HFFc6 (cell line): ENCODE data around the gene EFHC1. TPM values are rescaled to one million over a fixed set of nuclear protein-coding genes. Genes with fewer than 3 reads are reported as not detected.
A peak's percentile ranks its signal among the peaks of the same experiment; 100 is the strongest.

ENCODE experiments used
- DNase-seq: peaks from one replicate; pipeline ENCODE4 v3.0.0-alpha.2; 2018
- H3K27ac Mint-ChIP-seq: 2 replicates; pipeline ENCODE4 v1.8.0; 2020; ENCODE audit warnings: mild to moderate bottlenecking, mixed read lengths
- H3K27me3 Mint-ChIP-seq: 2 replicates; pipeline ENCODE4 v1.8.0; 2021; ENCODE audit warnings: mild to moderate bottlenecking, moderate library complexity, mixed read lengths; ENCODE audit not compliant: insufficient read depth
- H3K36me3 Mint-ChIP-seq: 2 replicates; pipeline ENCODE4 v1.8.0; 2021; ENCODE audit warnings: low read depth, mixed read lengths
- H3K4me1 Mint-ChIP-seq: 2 replicates; pipeline ENCODE4 v1.8.0; 2020; ENCODE audit warnings: low read depth, mixed read lengths
- H3K4me3 Mint-ChIP-seq: 2 replicates; pipeline ENCODE4 v1.8.0; 2020; ENCODE audit warnings: mild to moderate bottlenecking, moderate library complexity, mixed read lengths
- H3K9me3 Mint-ChIP-seq: 2 replicates; pipeline ENCODE4 v1.8.0; 2020; ENCODE audit warnings: mild to moderate bottlenecking, mixed read lengths
- total RNA-seq, 6 experiments: library from RNA; stranded (reverse); fragmentation: NEBNext Ultra II Directional; extraction: Animal tissue kit (Norgen Biotek cat#: 25700); gene quantifications; 2 replicates in 1 of 6; 3 replicates in 5 of 6; pipeline ENCODE4 v1.2.3, GENCODE V29; 2021
- TF ChIP-seq, protein P1 (sequence below): fragments of 200-600 bp; sonication (generic); IDR thresholded peaks from 2 replicates; pipeline ENCODE4 v1.5.0; 2021; ENCODE audit warnings: antibody characterized with exemption, mild to moderate bottlenecking

The EFHC1 gene
- total RNA-seq, 6 experiments from 2014 or later = 10.0 to 17.3 (median 13.8) TPM

DNA sequence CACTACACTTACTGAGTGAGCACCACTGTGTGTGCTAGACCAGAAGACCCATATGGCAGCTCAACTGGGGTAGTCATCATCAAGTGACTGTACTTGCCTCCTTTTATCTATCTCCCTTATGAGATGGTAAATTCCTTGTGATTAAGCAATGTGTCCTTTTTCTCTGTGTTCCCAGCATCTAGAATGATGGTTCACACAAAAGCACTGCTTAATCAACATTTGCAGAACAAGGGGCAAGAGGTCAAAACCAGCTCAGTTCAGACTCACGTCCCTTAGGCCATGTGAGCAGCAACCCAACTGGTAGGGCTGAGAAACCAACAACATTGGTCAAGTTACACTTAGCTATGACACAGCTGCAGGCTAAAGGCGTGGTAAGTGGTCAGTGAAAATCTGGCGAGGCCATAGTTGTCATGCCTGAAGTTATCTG lies 146.7 kb downstream of the EFHC1 start:
- H3K27ac Mint-ChIP-seq = peak overlapping the region; percentile 98
- TF ChIP-seq, protein P1, sequence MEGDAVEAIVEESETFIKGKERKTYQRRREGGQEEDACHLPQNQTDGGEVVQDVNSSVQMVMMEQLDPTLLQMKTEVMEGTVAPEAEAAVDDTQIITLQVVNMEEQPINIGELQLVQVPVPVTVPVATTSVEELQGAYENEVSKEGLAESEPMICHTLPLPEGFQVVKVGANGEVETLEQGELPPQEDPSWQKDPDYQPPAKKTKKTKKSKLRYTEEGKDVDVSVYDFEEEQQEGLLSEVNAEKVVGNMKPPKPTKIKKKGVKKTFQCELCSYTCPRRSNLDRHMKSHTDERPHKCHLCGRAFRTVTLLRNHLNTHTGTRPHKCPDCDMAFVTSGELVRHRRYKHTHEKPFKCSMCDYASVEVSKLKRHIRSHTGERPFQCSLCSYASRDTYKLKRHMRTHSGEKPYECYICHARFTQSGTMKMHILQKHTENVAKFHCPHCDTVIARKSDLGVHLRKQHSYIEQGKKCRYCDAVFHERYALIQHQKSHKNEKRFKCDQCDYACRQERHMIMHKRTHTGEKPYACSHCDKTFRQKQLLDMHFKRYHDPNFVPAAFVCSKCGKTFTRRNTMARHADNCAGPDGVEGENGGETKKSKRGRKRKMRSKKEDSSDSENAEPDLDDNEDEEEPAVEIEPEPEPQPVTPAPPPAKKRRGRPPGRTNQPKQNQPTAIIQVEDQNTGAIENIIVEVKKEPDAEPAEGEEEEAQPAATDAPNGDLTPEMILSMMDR = no peak
- peaks cover 99% of the 10 kb centered on the region for H3K4me1 Mint-ChIP-seq

DNA sequence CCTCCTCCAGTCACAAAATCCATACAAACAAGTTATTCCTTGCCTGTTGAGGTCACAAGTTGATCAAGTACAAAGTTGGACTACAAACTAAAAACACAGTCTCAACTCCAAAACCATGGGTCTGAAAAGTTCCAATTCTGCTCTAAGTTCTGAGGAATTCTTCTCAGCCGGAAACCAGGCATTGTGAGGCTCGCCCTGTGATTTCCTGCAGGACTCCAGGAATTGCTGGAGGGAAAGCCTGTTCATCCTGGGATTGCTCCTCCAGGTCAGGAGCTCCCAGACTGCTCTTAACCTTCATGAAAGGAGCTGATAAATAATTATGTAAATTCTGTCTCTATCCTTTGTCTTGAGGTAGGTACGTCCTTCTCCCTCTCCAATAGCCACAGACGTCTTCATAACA lies 148.2 kb downstream of the EFHC1 start:
- no peak for DNase-seq
- Mint-ChIP-seq H3K9me3 (no peaks in the 10 kb centered on the region), H3K36me3 (peaks cover 55% of the 10 kb centered on the region), H3K4me3 (peak overlapping the region; percentile 80), H3K27ac (peak overlapping the region; percentile 98), H3K4me1 (peaks cover 99% of the 10 kb centered on the region), H3K27me3 (peaks cover 8% of the 10 kb centered on the region)
- TF ChIP-seq, protein P1 = no peak

More for the DNA sequence above, 146.7 kb downstream of the EFHC1 start:
- Mint-ChIP-seq H3K27me3 (peaks cover 8% of the 10 kb centered on the region), H3K9me3 (no peaks in the 10 kb centered on the region), H3K36me3 (peaks cover 56% of the 10 kb centered on the region), H3K4me3 (peak overlapping the region; percentile 80)
- peak; percentile 100 for DNase-seq

DNA sequence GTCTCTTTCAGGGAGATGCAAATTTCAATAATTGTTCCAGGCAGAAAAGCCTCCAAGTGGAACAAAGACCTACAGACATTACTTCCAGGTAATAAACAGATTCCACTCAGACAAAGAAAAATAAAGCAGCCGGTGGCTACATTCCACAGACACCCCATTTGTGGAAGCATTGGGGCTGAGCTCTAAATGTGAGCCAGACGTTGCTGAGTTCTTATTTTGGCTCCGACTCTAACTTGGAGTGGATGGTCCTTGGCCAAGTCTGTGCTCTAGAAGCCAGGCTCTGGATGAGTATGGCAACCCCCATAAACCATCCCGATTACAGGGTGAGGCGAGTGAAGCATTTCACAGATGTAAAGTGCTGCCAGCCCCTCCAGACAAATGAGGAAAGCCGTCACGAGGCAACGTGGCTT lies 150.2 kb downstream of the EFHC1 start:
- peak; percentile 38 for DNase-seq
- Mint-ChIP-seq H3K4me3 (peak overlapping the region; percentile 59), H3K4me1 (peaks cover 100% of the 10 kb centered on the region), H3K36me3 (peaks cover 55% of the 10 kb centered on the region), H3K27ac (peak overlapping the region; percentile 71), H3K9me3 (no peaks in the 10 kb centered on the region), H3K27me3 (peaks cover 8% of the 10 kb centered on the region)
- TF ChIP-seq, protein P1 = no peak

DNA sequence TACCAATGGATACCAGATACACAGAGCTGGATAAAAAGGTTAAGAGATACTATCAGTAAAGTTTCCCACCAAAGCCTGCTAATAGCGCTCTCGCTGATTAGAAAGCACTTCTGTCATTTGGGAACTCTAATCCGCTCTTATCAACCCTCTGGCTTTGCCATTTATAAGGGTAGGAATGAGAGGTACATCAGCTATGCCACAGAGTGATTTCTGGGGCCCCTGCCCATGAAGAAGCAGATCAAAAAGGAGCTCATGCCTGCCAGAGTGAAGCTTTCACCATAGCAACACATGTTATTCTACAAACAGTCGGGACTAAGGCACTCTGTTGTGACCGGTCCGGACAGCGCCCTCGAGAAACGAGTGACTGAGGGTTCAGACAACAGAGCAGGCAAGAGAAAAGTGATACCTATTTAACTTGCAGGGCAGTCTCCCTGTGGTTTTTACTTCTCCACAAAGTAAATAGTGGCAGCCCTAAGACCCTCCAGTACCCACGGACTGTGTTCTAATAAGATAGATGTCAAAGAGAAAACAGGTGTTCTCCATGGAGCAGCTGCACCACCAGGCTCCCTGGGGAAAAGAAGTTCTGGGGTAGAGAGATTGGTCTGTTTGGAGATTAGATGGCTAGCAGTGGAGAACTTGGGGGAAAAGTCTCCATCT lies 151.1 kb downstream of the EFHC1 start:
- Mint-ChIP-seq H3K9me3 (no peaks in the 10 kb centered on the region), H3K4me3 (peak overlapping the region; percentile 72), H3K36me3 (peaks cover 60% of the 10 kb centered on the region), H3K4me1 (peaks cover 91% of the 10 kb centered on the region), H3K27ac (peak overlapping the region; percentile 71), H3K27me3 (peaks cover 3% of the 10 kb centered on the region)
- TF ChIP-seq, protein P1 = no peak
- DNase-seq = no peak

DNA sequence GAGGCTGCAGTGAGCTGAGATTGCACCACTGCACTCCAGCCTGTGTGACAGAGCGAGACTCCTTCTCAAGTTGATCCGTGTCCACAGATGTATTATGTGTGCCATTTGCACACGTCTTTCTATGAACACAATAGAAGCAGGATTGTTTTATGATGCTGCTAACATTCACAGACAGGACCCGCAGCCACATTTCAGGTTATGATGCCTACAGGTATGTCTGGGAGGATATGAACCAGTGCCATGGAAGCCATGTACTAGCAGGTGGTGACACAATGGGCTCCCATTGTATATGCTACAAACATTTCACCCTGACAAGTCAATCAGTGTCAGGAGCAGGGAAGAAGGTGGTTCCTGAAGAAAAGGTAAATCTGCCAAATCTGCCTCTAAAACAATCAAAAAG lies 152.4 kb downstream of the EFHC1 start:
- H3K27ac Mint-ChIP-seq = peak overlapping the region; percentile 96
- no peak for DNase-seq
- peaks cover 79% of the 10 kb centered on the region for H3K4me1 Mint-ChIP-seq
- no peaks in the 10 kb centered on the region for H3K27me3 Mint-ChIP-seq
- TF ChIP-seq, protein P1 = no peak
- no peaks in the 10 kb centered on the region for H3K9me3 Mint-ChIP-seq
- H3K4me3 Mint-ChIP-seq = peak overlapping the region; percentile 100
- H3K36me3 Mint-ChIP-seq = peaks cover 57% of the 10 kb centered on the region
